ENCODE data around the gene STUM.

DNA sequence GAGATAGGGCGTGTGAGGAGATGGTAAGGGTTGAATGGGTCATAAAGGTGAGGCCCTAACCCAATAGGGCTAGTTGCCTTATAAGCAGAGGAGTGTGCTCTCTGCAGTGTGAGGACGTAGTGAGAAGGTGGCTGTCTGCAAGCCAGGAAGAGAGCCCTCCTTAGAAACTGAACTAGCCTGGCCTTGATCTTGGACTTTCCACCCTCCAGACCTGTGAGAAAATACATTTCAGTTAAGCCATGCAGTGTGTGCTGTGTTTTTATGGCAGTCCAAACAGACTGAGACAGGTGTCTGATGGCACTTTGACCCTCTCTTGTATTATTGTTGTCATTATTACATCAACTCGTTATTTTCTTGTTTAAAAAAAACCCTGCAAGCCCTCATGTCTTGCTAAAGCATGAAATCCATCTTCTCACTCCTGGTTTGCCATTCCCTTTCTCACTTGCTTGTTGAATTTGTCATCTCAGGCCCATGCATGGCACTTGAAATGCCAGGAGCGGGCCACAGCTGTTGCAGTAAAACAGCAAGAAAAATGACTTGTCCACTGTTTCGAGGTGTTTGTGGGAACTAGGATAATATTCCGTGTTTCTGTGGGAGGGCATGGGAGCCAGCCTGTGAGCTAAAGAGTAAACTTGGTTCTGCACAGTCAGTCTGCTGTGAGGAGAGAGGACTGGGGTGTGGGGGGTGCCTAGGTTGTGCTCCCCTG, 78.6 kb downstream of the STUM start:
- TF ChIP-seq CTCF (IDR thresholded peaks at IDR 0.05) (no peak), POLR2A (IDR thresholded peaks at IDR 0.05) (no peak)
